ENCODE data around the gene URM1. TPM values are rescaled to one million over a fixed set of nuclear protein-coding genes. Genes with fewer than 3 reads are reported as not detected.
"Not testable (repeated sequence)": the region's sequence is repeated elsewhere in the genome, so short reads cannot be mapped to it uniquely, and the experiment has no call there.

URM1 gene
- polyA plus RNA-seq (2013, experiment 1 of 2; ENCODE audit: insufficient read length), result 64.7 TPM
- polyA plus RNA-seq (2013, experiment 2 of 2; ENCODE audit: insufficient read length), result 65.2 TPM

DNA sequence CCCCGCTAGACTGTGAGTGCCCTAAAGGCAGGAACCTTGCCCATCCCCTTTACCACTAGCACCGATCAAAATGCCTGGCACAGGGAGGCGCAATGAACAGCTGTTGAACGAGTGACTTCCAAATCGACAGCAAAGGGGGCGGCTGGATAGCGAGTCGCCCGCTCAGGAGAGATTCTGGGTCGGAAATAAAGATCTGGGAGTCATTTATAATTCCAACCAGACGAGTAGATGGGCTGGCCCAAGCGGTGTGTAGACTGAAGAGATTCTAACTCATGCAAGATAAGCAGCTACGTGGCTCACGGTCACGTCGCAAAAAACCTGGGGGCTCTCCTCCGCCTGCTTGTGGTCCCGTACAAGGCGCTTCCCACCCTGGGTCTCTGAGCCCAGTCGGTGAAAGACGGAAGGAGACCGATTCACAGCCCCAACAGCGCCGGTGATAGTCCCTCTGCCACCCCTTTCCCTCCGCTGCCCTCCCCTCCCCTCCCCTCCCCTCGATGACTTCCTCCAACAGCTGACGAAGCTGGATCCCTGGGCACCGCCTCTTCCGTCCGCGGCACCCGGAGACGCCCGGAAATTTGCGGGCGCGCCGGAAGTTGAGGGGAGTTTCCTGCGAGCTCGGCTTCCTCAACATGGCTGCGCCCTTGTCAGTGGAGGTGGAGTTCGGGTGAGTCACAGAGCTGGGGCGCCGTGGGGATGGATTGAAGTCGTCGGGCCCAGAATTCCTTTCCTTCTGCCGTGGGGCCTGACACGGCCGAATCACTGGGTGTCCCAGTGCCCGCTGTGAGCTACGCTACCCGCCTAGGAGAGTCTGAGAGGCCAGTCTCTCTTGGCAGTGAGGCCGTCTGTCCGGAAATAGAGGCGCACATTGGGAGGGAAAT is at the start of gene URM1:
URM1 (plus strand) TSS at position 623 of the 878 bp plus-strand sequence; CDS start at position 630, 7 bp downstream.
- peak; percentile 97 for DNase-seq

DNA sequence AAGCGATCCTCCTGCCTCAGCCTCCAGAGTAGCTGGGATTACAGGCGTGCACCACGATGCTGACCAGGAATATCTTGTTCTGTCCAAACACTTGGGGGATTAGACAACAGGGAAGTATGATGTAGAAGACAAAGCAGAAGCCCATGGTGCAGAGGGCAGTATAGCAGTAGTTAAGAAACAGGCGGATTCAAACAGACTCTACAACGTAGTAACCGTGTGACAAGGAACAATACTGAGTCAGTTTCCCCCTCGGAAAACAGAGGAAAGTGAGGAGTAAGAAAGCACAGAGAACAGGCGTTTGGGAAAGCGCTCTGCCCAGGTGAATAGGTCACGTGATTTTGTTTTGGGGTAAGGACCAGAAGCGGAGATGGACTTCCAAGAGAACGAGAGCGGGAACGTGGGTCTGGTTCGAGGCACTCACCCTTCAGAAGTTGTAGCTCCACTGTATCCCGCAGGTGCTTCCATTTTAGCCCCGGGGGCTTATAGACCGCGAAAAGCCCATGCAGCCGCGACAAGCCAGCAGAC is 49.2 kb upstream of the URM1 start:
- DNase-seq, result no peak

DNA sequence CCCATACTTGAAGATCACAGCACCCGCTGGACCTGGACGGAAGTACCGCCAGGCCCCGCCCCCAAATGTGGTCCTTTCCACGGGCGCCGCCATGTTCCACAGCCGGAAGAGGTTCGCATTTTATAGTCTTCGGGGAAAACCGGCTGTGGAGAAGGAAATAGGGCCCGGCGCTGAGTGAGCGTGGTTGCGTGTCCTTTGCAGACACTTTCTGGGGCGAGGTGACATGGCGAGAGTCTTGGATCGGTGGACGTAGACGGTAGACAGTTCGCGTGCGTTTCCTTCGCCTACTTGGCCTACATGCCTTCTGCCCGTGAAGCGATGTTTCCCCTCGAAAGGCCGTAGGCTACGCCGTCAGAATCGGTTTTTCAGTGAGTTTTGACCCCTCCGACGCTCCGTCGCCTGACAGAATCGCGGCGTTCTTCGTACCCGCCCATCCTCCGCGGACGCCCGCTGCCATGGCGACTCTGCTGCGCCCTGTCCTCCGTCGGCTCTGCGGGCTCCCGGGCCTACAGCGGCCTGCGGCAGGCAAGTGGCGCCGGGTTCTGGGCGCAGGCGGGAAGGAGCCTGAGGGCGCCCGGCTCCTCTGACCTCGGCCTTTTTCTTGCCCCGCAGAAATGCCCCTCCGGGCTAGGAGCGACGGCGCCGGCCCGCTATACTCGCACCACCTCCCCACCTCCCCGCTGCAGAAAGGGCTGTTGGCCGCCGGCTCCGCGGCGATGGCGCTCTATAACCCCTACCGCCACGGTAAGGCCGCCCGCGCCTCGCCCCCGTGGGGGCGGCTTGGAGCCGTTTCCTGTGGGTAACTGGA is 48.6 kb upstream of the URM1 start, which contains the start of the genes COQ4 and TRUB2:
COQ4 (plus strand) TSS at position 436 of the 808 bp plus-strand sequence; CDS start at position 456, 20 bp downstream.
TRUB2 (minus strand) TSS at position 44 of the 808 bp plus-strand sequence; CDS start at position 5, 39 bp downstream.
- peak; percentile 95 for DNase-seq

DNA sequence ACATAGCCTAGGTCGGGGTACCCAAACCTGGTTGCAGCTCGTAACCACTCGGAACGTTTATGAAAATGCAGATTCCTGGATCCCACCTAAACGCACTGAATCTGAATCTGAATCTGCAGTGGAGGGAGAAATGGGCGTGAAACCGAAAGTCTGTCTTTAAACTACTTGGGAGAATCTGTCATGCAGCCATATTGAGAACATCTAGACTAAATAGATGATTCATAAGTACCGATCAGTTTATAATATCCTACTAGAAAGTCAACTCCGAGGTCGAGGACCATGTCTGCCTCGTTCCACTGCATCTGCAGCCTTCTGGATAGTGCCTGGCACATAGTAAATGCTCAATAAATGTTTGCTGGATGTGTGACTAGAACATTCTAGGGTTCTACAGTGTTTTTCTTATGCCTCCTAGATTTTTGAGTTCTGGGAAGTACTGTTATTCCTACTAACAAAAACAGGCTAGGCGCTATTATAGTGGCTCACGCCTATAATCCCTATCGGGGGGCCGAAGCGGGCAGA is 47.9 kb upstream of the URM1 start:
- DNase-seq, result no peak

DNA sequence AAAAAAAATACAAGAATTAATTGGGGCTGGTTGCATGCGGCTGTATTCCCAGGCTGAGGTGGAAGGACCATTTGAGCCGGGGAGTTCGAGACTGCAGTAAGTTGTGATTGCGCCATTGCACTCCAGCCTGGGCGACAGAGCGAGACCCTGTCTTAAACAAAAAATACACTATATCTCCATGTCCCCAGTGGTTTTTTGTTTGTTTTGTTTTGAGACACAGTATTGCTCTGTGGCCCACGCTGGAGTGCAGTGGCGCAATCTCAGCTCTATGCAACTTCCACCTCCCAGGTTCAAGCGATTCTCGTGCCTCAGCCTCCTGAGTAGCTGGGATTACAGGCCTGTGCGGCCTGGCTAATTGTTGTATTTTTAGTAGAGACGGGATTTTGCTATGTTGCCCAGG is 47.4 kb upstream of the URM1 start:
- DNase-seq, result no peak

DNA sequence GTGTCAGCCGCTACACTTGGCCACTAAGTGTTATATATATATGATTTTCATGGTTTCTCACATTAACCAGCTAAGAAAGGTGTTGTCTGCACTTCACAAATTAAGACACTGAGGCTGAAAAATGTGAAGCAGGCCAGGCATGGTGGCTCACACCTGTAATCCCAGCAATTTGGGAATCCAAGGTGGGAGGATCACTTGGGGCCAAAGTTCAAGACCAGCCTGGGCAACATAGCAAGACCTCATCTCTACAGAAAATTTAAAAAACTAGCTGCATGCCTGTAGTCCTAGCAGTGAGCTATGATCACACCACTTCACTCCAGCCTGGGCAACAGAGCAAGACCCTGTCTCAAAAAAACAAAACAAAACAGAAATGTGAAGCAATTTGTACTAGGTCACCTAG is 46.8 kb upstream of the URM1 start:
- no peak for DNase-seq

DNA sequence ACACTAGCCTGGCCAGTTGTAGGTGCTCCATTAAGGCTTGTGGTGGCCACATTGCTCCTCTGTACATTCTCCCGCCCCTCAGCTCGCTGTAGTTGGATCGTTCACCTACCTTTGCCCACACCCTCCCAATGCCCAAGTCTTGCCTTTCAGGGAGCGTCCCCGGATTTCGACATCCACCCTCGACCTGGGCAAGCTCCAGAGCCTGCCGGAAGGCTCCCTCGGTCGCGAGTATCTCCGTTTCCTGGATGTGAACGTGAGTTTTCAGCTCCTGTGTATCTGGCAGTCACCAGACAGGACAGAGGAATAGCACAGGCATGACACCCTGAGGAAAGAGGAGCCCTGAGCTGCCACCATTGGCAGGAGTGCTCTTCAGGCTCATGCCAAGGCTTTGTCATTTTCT is 45.5 kb upstream of the URM1 start:
- DNase-seq, result no peak

DNA sequence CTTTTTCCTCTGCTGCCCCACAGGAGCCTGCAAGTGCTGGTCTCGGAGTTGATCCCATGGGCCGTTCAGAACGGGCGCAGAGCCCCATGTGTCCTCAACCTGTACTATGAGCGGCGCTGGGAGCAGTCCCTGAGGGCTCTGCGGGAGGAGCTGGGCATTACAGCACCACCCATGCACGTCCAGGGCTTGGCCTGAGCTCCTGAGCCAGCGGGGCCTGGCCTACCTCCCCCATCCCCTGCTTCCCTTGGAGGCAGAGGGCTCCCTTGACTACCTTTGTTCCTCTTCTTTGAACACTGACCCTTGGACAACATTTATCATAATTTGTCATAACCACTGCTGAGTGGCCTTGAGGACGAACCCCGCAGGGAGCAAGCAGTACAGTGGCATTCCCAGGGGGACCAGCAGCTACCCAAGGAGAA is 37.7 kb upstream of the URM1 start:
- no peak for DNase-seq

DNA sequence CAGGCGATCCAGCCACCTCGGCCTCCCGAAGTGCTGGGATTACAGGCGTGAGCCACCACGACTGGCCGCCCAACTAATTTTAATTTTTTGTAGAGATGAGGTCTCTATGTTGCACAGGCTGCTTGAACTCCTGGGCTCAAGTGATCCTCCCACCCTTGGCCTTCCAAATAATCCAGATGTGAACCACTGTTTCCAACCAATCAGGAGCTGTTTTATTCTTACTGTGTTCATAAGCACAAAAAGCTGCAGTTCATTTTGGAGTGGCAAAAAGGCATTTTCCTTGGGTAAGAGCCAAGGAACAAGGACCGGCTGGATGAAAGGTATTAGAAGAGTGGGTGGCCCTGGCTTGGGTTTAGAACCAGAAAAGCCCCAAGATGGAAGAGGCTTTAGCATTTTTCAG is 36.0 kb upstream of the URM1 start:
- no peak for DNase-seq

DNA sequence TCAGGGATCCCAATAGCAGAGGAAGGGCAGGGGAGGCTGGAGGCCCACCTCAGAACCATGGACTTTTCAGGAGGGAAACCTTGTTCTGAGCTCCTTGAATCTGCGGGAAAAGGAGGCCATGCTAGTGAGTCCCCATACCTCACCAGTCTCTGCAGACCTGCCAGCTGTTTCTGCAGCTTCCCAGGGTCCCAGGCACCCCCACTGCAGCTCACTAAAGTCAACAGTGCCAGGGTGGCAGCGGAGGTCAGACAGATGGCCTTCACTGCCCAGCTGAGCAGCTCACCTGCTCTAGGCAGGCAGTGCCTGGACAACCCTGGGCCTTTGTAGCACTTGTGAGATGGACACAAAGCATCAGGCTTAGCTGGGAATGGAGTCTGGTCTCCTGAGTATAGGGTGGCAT is 35.3 kb upstream of the URM1 start:
- DNase-seq, result no peak

DNA sequence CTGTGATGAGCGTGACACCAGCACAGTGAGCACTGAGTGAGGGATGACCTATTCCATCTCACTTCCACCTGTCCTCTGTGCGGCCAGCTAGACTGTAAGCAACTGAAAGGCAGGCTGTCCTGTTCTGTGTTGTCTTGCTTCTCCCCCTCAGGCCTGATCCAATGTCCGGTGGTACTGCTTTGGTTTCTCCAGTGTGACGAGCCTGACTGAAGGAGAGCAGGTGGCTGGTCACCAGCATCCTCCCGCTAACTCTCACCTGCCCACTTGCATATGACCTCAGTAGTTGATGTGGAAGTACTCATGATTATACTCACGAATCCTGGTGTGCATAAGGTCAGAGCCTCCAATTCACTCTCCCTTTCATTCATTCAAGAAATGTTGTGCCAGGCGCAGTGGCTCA is 33.2 kb upstream of the URM1 start:
- DNase-seq, result no peak

DNA sequence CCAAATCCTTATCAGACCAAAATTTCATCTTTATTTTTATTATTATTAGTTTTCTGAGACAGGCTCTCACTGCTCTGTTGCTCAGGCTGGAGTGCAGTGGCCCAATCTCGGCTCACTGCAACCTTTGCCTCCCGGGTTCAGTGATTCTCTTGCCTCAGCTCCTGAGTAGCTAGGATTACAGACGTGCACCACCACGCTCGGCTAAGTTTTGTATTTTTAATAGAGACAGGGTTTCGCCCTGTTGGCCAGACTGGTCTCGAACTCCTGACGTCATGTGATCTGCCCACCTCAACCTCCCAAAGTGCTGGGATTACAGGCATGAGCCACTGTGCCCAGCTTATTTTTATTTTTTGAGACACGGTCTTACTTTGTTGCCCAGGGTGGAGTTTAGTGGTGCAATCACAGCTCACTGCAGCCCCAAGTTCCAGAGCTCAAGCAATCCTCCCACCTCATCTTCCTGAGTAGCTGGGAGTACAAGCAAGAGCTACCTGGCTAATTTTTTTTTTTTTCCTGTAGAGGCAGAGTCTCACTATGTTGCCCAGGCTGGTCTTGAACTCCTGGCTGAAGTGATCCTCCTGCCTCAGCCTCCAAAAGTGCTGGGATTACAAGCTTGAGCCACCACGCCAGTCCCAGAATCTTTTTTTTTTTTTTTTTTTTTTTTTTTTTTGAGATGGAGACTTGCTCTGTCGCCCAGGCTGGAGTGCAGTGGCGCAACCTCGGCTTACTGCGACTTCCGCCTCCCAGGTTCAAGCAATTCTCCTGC is 32.1 kb upstream of the URM1 start:
- not testable (repeated sequence) for DNase-seq

DNA sequence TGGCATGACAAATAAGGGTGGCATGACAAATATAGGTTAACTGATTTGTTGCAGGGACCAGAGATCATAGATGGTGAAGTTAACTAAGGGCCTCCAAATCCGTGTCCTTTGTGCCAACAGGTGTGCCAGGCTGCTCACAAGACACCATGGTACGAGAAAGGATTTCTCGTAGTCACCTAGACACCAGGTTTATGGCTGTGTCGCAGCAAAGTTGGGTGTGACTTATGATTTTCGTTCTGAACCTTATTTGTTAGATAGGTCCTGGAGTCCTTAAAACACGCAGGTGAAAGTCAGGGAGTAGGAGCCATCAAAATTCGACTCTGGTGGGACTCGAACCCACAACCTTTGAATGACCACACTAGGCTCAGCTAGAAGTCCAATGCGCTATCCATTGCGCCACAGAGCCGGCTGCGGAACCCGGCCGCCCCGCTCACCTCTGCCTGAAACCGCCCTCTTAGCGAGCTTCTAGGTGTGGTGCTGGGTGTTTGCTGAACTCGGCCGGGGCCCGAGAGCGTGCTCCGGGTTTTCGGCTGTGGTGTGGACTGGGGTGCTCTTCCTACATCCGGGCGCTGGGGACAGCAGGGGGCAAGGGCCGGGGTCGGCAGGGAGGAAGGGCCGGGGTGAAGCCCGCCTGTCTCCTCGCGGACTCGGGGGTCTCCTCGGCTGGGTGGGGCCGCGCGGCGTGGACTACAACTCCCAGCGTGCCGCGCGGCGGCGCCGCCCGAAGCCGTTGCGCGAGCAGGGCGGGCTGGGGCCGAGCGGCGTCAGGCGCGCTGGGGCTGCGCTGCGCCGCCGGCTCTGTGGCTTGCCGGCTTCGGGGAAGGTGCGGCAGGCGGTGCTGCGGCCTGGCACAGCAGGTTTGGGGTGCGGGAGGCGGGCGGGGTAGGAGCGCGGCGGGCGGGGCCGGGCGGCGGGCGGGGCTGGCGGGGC is 31.1 kb upstream of the URM1 start, which contains the start of gene SLC27A4:
SLC27A4 (plus strand) TSS at position 767 of the 930 bp plus-strand sequence. CDS start 2,606 bp downstream, outside the sequence.
- peak; percentile 74 for DNase-seq

DNA sequence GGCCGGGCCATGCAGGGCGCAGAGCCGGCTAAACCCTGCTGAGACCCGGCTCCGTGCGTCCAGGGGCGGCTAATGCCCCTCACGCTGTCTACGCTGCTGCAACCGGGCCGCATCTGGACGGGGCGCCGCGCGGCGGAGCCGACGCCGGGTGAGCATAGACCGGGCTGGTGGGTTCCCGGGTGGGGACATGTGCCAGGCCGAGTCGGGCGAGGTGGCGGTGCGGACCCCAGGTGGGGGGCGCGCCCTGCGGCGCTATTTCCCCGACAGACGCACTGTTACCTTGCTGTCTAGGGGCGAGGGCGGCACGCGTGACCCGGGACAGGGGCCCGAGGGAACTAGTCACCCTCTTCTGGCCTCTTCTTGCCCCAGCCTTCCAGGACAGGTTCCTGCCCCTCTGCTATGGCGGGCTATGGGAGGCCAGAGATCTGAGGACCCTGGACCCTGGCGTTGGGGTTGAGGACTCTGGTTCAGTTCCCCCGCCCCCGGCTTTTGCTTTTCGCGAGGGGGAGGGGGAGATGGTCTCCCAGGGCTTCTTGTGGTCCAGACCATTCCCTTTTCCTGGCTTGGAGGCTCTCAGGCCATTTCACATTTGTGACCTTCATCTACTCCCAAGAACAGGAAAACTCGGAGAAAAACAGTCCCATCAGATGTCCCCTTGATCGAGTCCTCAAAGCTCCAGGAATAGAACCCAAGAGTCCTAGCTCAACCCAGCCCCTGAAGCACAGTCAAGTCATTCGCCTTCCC is 30.3 kb upstream of the URM1 start:
- DNase-seq, result no peak

DNA sequence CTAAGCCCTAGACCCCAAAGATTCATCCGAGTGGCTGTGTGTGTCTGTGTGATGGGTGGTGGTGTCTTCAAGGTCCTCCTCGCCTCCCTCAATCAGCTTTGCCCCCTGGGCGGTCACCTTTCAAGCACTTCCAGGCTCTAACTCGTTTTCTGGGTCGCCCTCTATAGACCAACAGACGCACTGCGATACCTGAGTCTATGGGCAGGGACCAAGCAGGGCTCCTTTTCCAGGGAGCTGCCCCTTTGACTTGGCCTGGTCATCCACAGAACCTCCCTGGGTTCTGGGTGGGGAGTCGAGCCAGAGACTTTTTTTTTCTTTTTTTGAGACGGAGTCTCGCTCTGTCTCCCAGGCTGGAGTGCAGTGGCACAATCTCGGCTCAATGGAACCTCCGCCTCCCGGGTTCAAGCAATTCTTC is 29.7 kb upstream of the URM1 start:
- DNase-seq, result peak; percentile 58

DNA sequence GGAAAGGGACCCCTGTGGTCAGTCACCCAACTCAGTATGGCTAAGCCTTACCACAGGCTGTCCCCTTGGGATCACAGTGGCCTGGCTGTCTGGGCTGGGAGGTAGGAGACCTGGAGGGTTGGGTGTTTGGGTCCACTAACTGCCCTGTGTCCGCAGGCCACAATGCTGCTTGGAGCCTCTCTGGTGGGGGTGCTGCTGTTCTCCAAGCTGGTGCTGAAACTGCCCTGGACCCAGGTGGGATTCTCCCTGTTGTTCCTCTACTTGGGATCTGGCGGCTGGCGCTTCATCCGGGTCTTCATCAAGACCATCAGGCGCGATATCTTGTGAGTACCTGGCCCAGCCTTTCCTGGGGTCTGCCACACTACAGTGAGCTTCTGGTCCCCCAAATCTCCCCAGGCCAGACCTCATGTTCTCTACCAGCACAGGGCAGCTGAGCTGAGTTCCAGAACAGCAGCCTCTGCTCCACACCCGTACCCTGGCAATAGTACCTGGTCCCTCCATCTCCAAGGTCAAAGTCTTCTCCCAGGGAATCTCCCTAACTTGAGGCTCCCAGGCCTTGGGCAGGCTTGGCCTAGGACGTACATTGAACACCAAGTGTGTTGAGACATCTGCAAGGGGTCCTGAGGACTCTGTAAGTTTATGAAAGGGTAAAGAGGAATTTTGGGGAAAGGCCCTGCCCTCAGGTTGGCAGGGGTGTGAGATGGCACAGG is 28.0 kb upstream of the URM1 start:
- no peak for DNase-seq

DNA sequence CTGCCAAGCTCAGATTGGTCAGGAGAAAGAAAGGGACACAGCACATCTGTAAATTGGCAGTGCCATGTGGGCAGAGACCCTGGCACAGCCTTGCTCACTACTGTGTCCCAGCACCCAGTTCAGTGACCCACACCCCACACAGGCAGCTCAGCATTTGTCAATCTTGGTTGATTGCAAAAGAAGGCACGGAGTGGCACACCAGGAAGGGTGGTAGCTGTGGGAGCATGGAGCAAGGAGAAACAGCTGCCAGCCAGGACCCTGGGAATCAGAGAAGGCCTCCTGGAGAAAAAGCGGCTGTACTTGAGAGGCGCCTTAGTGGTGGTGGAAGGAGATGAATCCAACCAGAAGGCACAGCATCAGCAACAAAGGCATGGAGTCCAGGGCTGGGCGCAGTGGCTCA is 27.3 kb upstream of the URM1 start:
- no peak for DNase-seq

DNA sequence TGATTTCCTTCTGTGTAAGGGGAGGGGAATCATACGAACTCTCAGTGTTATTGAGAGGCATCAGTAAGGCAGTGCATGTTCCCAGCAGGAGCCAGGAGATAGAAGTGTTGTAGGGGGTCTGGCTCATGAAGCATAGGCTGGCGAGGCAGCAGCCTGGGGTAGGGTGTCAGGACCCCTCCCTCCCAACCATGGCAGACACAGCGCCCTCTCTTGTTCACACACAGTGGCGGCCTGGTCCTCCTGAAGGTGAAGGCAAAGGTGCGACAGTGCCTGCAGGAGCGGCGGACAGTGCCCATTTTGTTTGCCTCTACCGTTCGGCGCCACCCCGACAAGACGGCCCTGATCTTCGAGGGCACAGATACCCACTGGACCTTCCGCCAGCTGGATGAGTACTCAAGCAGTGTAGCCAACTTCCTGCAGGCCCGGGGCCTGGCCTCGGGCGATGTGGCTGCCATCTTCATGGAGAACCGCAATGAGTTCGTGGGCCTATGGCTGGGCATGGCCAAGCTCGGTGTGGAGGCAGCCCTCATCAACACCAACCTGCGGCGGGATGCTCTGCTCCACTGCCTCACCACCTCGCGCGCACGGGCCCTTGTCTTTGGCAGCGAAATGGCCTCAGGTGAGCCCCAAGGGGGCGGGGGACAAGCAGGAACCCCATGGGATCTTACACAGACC is 26.1 kb upstream of the URM1 start:
- DNase-seq, result no peak

DNA sequence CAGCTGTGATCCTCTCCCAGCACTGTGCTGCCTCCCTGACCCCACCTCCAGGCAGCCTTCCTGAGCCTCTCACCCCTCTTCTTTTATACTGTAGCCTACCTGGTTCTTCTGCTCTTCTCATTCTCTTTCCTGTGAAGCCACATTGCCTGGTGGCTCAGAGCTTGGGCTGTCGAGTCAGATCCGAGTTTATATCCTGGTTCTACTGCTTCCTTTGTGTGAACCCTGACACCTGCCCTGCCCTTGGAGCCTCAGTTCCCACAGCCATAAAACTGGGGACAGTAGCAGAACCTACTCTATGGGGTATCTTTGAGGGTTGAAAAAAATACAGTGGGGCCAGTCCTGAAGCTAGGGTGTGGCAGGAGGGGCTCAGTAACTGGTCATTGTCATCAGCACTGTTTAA is 22.0 kb upstream of the URM1 start:
- DNase-seq, result no peak

All from fibroblast of skin of abdomen (primary cell).